HFFc6 (cell line): Measurements from ENCODE around the gene BAX. TPM values are rescaled to one million over a fixed set of nuclear protein-coding genes. Genes with fewer than 3 reads are reported as not detected.

Source experiments
- DNase-seq: peaks from one replicate; pipeline ENCODE4 v3.0.0-alpha.2; 2018
- H3K27ac Mint-ChIP-seq: 2 replicates; pipeline ENCODE4 v1.8.0; 2020; ENCODE audit warnings: mild to moderate bottlenecking, mixed read lengths
- H3K27me3 Mint-ChIP-seq: 2 replicates; pipeline ENCODE4 v1.8.0; 2021; ENCODE audit warnings: mild to moderate bottlenecking, moderate library complexity, mixed read lengths; ENCODE audit not compliant: insufficient read depth
- H3K36me3 Mint-ChIP-seq: 2 replicates; pipeline ENCODE4 v1.8.0; 2021; ENCODE audit warnings: low read depth, mixed read lengths
- H3K4me1 Mint-ChIP-seq: 2 replicates; pipeline ENCODE4 v1.8.0; 2020; ENCODE audit warnings: low read depth, mixed read lengths
- H3K4me3 Mint-ChIP-seq: 2 replicates; pipeline ENCODE4 v1.8.0; 2020; ENCODE audit warnings: mild to moderate bottlenecking, moderate library complexity, mixed read lengths
- H3K9me3 Mint-ChIP-seq: 2 replicates; pipeline ENCODE4 v1.8.0; 2020; ENCODE audit warnings: mild to moderate bottlenecking, mixed read lengths
- total RNA-seq, 6 experiments: library from RNA; stranded (reverse); fragmentation: NEBNext Ultra II Directional; extraction: Animal tissue kit (Norgen Biotek cat#: 25700); gene quantifications; 2 replicates in 1 of 6; 3 replicates in 5 of 6; pipeline ENCODE4 v1.2.3, GENCODE V29; 2021
- TF ChIP-seq, protein P1 (sequence below): fragments of 200-600 bp; sonication (generic); IDR thresholded peaks from 2 replicates; pipeline ENCODE4 v1.5.0; 2021; ENCODE audit warnings: antibody characterized with exemption, mild to moderate bottlenecking

Gene BAX
- total RNA-seq, 6 experiments from 2014 or later, result 223 to 260 (median 244) TPM

DNA sequence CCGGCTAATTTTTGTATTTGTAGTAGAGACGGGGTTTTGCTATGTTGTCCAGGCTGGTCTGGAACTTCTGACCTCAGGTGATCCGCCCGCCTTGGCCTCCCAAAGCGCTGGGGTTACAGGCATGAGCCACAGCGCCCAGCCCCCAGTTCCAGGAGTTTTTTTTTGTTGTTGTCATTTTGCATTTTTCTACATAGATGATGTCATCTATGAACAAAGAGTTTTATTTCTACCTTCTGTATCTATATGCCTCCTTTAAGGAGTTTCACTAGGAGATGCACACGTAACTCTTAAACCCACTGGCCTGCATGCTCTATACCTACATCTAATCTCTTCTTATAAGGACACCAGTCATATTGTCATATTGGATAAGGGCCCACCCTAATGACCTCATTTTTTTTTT lies 16.4 kb upstream of the BAX start:
- no peak overlapping the region for H3K4me3 Mint-ChIP-seq
- H3K27me3 Mint-ChIP-seq, result peaks cover 1% of the 10 kb centered on the region
- DNase-seq, result no peak
- peaks cover 5% of the 10 kb centered on the region; the same call in 1 of the 2 replicates for H3K36me3 Mint-ChIP-seq
- H3K9me3 Mint-ChIP-seq, result peaks cover 8% of the 10 kb centered on the region
- no peak overlapping the region for H3K27ac Mint-ChIP-seq
- TF ChIP-seq, protein P1, sequence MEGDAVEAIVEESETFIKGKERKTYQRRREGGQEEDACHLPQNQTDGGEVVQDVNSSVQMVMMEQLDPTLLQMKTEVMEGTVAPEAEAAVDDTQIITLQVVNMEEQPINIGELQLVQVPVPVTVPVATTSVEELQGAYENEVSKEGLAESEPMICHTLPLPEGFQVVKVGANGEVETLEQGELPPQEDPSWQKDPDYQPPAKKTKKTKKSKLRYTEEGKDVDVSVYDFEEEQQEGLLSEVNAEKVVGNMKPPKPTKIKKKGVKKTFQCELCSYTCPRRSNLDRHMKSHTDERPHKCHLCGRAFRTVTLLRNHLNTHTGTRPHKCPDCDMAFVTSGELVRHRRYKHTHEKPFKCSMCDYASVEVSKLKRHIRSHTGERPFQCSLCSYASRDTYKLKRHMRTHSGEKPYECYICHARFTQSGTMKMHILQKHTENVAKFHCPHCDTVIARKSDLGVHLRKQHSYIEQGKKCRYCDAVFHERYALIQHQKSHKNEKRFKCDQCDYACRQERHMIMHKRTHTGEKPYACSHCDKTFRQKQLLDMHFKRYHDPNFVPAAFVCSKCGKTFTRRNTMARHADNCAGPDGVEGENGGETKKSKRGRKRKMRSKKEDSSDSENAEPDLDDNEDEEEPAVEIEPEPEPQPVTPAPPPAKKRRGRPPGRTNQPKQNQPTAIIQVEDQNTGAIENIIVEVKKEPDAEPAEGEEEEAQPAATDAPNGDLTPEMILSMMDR, result no peak
- peaks cover 8% of the 10 kb centered on the region for H3K4me1 Mint-ChIP-seq

GRCh38 chr19:48940902-48941301 lies 13.8 kb upstream of the BAX start:
- TF ChIP-seq, protein P1, result no peak
- peaks cover 8% of the 10 kb centered on the region for H3K9me3 Mint-ChIP-seq
- H3K36me3 Mint-ChIP-seq, result peaks cover 5% of the 10 kb centered on the region; the same call in 1 of the 2 replicates
- no peaks in the 10 kb centered on the region for H3K4me1 Mint-ChIP-seq
- H3K4me3 Mint-ChIP-seq, result no peak overlapping the region
- no peak overlapping the region for H3K27ac Mint-ChIP-seq
- H3K27me3 Mint-ChIP-seq, result peaks cover 1% of the 10 kb centered on the region; the same call in 1 of the 2 replicates
- DNase-seq, result no peak

DNA sequence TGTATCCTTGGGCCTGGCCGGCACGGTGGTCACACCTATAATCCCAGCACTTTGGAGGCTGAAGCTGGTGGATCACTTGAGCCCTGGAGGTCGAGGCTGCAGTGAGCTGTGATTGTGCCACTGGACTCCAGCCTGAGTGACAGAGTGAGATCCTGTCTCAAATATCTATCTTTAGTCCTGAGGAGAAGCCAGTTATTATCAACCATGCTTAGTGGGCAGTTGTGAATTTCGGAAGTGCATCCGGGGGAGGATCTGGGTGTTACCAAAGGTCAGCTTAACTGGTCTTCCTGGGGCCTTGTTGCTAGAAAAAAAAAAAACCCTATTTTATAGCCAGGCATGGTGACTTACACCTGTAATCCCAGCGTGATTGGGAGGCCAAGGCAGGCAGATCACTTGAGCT lies 11.6 kb upstream of the BAX start:
- H3K36me3 Mint-ChIP-seq, result peaks cover 10% of the 10 kb centered on the region
- no peak overlapping the region for H3K27ac Mint-ChIP-seq
- H3K27me3 Mint-ChIP-seq, result peaks cover 1% of the 10 kb centered on the region; the same call in 1 of the 2 replicates
- peaks cover 1% of the 10 kb centered on the region; the same call in 1 of the 2 replicates for H3K4me1 Mint-ChIP-seq
- H3K9me3 Mint-ChIP-seq, result peaks cover 17% of the 10 kb centered on the region
- DNase-seq, result no peak
- TF ChIP-seq, protein P1, result no peak
- no peak overlapping the region for H3K4me3 Mint-ChIP-seq

GRCh38 chr19:48945415-48945814 lies 9.3 kb upstream of the BAX start:
- DNase-seq, result no peak

DNA sequence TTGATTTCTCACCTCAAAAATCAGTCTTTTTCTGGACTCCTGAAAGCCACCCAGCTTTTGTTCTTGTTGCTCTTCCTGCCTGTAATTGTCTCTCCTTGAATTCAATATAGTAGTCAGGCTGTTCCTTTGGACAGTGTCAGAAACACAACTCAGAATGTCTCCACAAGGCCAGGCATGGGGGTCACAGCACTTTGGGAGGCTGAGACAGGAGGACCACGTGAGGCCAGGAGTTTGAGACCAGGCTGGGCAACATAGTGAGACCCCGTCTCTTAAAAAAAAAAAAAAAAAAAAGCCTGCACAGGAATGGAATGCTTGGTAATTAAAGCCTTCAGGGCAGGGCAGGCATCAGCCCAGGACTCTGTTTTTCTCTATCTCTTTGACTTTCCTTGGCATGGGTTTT lies 8.9 kb upstream of the BAX start:
- Mint-ChIP-seq H3K36me3 (peaks cover 19% of the 10 kb centered on the region), H3K27me3 (peaks cover 1% of the 10 kb centered on the region; the same call in 1 of the 2 replicates), H3K27ac (no peak overlapping the region), H3K4me3 (no peak overlapping the region), H3K4me1 (peaks cover 6% of the 10 kb centered on the region; the same call in 1 of the 2 replicates), H3K9me3 (peaks cover 25% of the 10 kb centered on the region)
- TF ChIP-seq, protein P1, result no peak
- no peak for DNase-seq

More at GRCh38 chr19:48945415-48945814, 9.3 kb upstream of the BAX start:
- H3K36me3 Mint-ChIP-seq, result peaks cover 19% of the 10 kb centered on the region
- TF ChIP-seq, protein P1, result no peak
- H3K4me3 Mint-ChIP-seq, result no peak overlapping the region
- H3K9me3 Mint-ChIP-seq, result peaks cover 26% of the 10 kb centered on the region
- peaks cover 6% of the 10 kb centered on the region; the same call in 1 of the 2 replicates for H3K4me1 Mint-ChIP-seq
- H3K27me3 Mint-ChIP-seq, result peaks cover 1% of the 10 kb centered on the region; the same call in 1 of the 2 replicates
- H3K27ac Mint-ChIP-seq, result no peak overlapping the region
